SK-N-MC (cell line): ENCODE data around the gene LSM10.

Source experiments
- EZH2 ChIP-seq: fragments of 200-600 bp; sonication (generic); IDR thresholded peaks from one replicate; pipeline ENCODE4 v1.6.1; 2017; ENCODE audit warnings: antibody characterized with exemption
- POLR2AphosphoS5 ChIP-seq: IDR thresholded peaks from 2 replicates; pipeline ENCODE4 v1.6.1; 2012; ENCODE audit warnings: mild to moderate bottlenecking, low read depth, low read length, borderline replicate concordance

DNA sequence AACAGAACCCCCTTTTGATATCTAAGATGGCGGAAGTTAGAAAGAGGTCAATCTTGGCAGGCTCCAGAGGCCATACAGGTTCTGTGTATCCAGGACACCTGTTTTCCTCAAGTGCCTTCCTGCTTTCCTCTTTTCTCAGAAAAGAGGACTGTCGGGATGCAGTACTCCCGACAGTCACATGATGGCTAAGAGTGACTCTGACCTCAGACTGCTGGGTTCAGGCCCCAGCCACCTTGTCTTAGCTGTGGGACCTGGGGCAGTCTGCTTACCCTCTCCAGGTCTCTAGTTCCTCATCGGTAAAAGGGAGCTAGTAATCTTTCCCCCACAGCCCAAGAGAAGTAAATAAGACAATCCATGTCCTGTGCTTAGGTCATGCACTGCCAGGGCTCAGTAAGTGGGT lies 41.9 kb downstream of the LSM10 start:
- no peak for TF ChIP-seq POLR2AphosphoS5
- TF ChIP-seq EZH2: no peak
